HG03159 (cell line): ENCODE data around the gene KLF13.

Experiments
- ATAC-seq: cut with Tn5 transposase; IDR thresholded peaks from one replicate; pipeline ENCODE4 v1.9.1; 2021; ENCODE audit warnings: mild to moderate bottlenecking, moderate library complexity; ENCODE audit not compliant: unreplicated experiment

Gene KLF13

GRCh38 chr15:31397851-31398661, 71.4 kb downstream of the KLF13 start:
- no peak for ATAC-seq

- no peak for ATAC-seq
Measured at GRCh38 chr15:31398677-31399301, 72.2 kb downstream of the KLF13 start.

GRCh38 chr15:31399544-31400171, 73.0 kb downstream of the KLF13 start:
- ATAC-seq: no peak

GRCh38 chr15:31400222-31400927, 73.7 kb downstream of the KLF13 start:
- no peak for ATAC-seq

- ATAC-seq: no peak
Measured at GRCh38 chr15:31401282-31401681, 74.6 kb downstream of the KLF13 start.

- ATAC-seq: no peak
Measured at GRCh38 chr15:31402003-31402402, 75.4 kb downstream of the KLF13 start.

- ATAC-seq: no peak
Measured at GRCh38 chr15:31402511-31403056, 75.9 kb downstream of the KLF13 start.

GRCh38 chr15:31403096-31403495, 76.5 kb downstream of the KLF13 start:
- ATAC-seq: no peak

- ATAC-seq: no peak
Measured at GRCh38 chr15:31403606-31404005, 77.0 kb downstream of the KLF13 start.

GRCh38 chr15:31404345-31404744, 77.7 kb downstream of the KLF13 start:
- ATAC-seq: no peak

GRCh38 chr15:31405200-31405920, 78.7 kb downstream of the KLF13 start:
- ATAC-seq: no peak

GRCh38 chr15:31407376-31407775, 80.7 kb downstream of the KLF13 start:
- ATAC-seq: no peak

- ATAC-seq: no peak
Measured at GRCh38 chr15:31407851-31408250, 81.2 kb downstream of the KLF13 start.

- no peak for ATAC-seq
Measured at GRCh38 chr15:31408724-31409123, 82.1 kb downstream of the KLF13 start.

- no peak for ATAC-seq
Measured at GRCh38 chr15:31409171-31409570, 82.5 kb downstream of the KLF13 start.

GRCh38 chr15:31412824-31413223, 86.2 kb downstream of the KLF13 start:
- ATAC-seq: no peak

- no peak for ATAC-seq
Measured at GRCh38 chr15:31415201-31415600, 88.6 kb downstream of the KLF13 start.

- ATAC-seq: no peak
Measured at GRCh38 chr15:31419820-31420219, 93.2 kb downstream of the KLF13 start.

GRCh38 chr15:31427411-31427810, 100.8 kb downstream of the KLF13 start:
- no peak for ATAC-seq
